NCI-H2227 treated with DMSO at 0.1 percent for 48 hours (cell line): Measurements from ENCODE around the gene MICA.
"Not testable (repeated sequence)": the region's sequence is repeated elsewhere in the genome, so short reads cannot be mapped to it uniquely, and the experiment has no call there.

ENCODE experiments used
- DNase-seq: peaks from one replicate; lab custom pipeline; 2025; lab: John Stamatoyannopoulos, UW

Gene MICA

DNA sequence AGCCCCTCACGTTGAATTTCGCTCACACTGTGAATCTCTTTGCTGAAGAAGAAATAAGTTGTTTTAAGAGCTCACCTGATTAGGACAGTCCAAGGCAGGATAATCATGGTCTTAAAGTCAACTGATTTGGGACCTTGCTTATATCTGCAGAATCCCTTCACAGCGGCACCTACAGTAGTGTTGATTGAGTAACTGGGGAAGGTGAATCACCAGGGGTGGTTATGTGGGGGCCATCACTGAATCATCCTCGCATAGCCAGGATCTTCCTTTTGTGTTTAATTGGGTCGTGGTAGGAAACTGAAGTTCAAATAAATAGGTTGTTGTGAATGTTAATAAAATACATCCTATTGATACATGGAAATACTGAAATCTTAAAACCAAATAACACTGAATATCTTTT lies 20.2 kb upstream of the MICA start:
- no peak for DNase-seq

DNA sequence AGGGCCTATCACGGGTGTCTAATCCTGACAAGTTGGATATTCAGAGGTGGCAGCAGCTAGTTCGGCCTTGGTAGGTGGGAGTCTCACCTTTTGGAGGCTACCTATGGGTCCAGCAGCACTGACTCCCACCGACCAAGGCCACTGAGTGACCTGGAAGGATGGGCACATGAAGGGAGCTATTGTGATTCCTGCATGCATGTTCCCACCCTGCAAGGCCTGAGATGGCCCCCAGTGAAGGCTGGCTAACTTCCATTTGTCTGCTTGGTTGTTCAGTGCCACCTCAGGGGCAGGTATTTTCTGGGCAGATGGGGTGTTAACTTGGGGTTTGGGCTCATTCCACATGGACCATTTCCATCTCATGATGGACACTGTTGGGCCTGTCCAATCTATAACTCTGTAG lies 18.4 kb upstream of the MICA start:
- DNase-seq, result no peak

DNA sequence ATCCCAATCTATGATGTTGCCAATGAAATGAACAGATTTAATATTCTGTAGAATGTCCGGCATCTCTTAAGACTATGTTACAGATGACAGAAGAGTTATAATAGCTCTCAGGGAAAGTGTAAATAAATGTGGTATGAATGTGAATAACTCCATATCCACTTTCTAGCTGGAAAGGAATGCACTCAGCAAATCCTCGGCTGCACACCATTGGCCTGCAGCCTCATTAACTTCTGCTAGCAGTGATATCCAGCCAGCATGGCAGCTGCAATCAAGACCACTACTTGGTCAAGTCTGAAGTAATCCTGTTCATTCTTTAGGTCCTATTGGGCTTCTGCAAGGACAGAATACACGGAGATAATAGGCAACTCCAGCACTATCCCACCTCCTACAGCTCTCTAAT lies 17.3 kb upstream of the MICA start:
- no peak for DNase-seq

DNA sequence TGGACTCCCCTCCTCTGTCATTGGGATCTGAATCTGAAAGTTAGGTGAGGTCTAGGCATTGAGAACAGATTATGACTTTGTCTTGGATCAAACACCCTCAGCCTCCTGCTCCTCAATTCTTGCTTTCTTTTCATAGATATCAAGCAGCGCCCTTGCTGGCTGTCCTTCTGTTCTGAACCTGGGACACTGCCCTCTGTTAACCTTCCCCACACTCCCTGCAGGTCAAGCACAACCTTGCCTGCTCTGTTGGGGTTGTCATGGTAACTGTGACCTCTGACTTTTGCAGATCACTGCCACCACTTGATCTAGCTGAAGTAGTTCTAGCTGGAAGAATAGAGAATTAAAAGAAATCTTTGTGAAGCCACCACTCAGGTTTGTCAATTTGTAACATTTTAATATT lies 16.4 kb upstream of the MICA start:
- no peak for DNase-seq

DNA sequence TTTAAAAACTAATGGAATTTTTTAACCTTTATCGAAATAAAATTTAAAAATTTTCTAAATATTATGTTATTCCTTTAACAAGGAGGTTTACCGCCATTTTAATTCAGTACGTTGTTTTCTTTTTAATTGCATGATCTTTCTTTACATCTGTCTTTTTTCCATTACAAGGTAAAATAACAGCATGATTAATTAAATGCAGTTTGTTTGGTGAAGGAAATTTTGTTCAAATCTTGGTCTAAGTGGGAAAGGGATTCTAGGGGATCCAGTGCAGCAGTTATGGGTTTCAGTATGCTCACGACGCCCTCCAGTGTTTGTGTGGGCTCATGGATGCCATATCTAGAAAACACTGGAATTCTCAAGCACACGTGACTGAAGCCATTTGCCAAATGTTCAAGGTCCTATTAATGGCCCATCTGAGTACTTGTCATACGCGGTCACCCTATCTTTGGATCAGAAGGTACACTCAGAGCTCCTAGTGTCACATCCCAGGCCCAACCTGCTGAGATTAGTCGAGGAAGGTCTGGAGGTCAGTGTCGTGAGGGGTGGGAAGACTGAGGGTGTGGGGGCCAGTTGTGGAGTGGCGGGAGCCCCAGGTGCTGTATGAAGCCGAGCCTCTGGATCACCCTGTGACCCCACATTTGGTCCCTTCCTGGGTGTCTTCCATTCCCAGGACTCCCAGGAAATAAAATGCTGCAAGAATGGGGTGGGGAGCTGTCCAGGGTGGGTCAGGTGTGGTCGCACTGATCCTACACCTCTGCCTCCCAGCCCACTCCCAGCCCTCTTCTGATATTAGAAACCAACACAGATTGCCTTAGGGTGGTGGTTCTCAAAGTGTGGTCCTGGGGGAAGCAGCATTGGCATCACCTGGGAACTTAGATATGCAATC lies 14.2 kb upstream of the MICA start:
- DNase-seq, result not testable (repeated sequence)

DNA sequence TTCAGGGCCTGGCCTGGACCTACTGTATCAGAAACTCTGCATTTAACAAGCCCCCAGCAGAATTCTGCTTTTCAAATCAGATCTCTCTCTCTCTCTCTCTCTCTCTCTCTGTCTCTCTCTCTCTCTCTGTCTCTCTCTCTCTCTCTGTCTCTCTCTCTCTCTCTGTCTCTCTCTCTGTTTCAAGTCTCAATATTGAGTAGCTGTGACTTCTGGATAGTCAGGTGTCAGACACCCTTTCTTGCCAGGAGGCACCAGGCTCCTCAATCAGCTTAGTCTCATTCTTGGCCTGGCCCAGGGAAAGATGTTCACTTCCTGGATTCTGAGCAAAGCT lies 13.6 kb upstream of the MICA start:
- DNase-seq, result not testable (repeated sequence)

DNA sequence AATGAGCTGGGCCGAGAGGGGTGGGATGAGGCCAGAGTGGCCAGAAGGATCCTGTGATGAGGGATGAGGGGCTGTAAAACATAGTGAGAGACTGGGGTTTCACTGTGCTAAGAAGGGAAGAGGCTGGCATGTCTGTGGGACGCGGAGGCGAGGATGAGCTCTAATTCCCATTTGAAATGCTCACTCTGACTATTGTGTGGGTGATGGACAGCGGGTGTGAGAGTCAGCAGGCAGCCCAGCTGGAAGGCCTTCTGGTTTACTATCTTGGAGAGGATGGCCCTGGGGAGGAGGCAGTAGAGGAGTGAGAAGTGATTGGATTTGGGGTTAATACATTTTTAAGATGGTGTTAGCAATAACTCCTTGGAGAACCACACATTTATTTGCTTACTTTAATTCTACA lies 9.5 kb upstream of the MICA start:
- DNase-seq, result no peak

DNA sequence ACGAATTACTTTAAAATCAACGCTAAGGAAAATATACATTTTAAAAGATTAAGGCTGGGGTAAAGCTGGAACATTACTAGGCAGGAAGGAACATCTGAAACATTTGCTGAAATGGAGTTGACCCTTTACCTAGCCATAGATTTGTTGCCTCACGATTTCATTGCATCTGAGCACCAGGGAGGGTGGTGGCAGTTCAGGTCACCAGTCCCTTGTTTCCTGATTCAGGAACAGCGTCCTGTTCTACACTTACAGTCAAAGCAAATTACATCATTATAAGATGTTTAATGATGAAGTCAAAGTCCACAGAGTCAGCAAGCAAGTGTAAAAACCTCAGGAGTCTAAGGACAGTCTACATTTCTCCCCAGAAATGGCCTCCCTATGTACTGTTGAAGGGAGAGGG lies 9.0 kb upstream of the MICA start:
- DNase-seq, result no peak

DNA sequence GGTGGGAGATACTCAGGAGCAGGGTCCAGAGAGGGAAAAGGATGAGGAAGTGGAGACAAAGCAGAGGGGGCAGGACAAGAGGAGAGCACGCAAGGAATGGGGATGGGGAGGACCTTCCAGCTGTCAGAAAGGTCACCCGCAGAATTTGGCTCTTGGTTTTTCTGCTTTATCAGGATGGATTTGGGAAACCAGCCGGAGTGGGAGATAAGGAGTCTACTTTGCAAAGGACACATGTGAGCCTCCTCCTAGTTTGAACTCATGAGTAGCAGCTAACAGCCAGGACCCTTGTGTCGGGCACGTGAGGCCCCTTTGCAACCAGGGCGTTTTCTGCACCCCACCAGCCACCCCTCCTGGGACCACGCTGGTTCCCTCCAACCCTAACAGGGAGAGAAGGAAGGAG lies 7.6 kb upstream of the MICA start:
- DNase-seq, result no peak

DNA sequence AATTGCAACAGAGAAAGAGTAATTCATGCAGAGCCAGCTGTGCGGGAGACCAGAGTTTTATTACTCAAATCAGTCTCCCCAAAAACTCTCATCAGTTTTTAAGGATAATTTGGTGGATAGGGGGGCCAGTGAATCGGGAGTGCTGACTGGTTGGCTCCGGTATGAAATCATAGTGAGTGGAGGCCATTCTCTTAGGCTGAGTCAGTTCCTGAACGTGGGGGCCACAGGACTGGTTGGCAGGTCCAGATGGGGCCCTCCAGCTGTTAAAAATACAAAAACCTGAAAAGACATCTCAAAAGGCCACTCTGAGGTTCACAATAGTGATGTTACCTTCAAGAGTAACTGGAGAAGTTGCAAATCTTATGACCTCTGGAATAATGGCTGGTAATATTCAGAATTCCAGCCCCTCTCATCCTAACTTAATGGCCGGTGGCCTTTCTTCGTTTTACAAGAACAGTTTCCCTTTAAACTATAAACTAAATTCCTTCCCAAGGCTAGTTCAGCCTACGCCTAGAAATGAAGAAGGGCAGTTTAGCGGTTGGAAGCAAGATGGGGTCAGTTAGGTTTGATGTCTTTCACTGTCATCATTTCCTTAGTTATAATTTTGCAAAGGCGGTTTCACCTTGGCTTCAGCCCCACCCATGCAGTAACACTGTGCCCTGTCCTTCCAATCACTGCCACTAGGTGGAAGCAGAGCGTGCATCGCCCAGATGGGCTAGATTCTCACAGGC lies 6.8 kb upstream of the MICA start:
- DNase-seq, result peak; percentile 70

DNA sequence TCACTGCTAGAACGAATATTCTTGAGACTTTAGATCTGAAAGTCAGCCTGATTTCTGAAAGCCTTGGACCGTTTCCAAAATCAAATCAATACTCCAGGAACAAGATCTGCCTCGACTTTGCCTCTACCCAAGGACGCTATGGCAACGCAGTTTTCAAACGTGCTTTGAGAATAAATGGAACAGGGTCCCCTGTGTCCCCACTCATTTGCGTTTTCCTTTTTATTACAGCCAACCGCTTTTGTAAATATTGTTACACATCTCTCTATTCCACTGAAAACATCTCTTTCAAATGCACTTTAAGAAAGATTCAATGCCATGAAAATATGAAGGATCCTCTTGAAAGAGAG lies 6.3 kb upstream of the MICA start:
- not testable (repeated sequence) for DNase-seq

DNA sequence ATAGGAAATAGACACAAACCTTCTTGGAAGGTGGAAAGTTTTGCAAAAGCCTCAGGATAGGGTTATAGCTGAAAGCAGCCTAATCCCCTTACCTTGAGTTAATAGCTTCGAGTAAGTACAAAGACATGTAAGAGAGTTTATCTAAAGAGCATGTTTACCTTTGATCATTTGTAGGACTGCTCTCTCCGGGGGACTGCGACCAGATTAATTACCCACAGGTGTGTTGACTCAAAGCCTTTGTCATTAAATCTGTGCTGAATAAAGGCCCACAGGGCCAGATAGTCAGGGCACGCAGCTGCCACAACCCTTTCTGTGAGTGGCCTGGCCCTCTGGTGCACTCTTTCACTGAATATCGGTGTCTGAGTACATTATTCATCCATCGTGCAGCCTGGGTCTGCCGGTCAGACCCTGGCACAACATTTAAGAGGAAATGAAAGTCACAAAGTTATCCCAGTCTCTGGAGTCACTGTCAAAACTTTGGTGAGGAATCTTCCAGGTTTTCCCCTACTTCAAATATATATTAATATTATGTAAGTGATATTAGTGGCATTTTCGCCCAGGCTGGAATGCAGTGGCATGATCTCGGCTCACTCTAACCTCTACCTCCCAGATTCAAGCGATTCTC lies 5.4 kb upstream of the MICA start:
- no peak for DNase-seq

DNA sequence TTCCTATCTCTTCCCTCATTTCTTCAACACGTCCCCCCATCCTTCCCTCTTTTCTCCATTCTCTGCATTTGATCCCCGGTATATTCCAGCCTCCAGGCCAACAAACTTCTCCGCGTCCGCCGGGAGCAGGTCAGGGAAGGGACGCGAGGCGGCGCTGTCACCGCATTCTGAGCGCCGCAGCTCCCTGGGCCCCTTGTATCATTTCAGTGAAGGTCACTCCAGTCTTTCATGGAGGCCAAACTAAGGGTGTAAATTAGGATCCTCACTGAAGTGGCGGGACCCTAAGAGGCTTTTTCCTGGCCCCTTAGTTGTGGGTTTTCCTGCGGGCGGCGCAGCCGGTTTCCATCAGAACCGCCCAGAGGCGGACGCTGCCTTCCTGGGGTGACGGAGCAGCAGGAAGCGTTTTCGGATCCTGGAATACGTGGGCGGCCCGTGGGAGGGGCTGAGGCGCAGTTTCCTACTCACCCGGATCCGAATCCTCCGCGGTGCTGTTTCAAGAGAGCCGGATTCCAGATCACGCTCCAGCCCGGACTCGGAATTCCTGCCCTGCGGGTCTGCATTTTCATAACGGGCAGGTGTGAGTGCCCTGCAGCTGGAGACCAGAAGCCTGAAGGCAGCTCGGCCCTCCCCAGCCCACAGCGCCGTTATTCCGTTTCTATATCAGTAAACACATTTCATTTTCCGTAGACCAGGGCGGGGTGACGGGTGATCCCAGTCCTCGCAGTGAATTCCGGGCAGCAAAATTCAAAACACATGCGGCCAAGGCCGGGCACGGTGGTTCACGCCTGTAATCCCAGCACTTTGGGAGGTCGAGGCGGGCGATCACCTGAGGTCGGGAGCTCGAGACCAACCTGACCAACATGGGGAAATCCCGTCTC lies 3.6 kb upstream of the MICA start:
- DNase-seq, result peak; percentile 75

DNA sequence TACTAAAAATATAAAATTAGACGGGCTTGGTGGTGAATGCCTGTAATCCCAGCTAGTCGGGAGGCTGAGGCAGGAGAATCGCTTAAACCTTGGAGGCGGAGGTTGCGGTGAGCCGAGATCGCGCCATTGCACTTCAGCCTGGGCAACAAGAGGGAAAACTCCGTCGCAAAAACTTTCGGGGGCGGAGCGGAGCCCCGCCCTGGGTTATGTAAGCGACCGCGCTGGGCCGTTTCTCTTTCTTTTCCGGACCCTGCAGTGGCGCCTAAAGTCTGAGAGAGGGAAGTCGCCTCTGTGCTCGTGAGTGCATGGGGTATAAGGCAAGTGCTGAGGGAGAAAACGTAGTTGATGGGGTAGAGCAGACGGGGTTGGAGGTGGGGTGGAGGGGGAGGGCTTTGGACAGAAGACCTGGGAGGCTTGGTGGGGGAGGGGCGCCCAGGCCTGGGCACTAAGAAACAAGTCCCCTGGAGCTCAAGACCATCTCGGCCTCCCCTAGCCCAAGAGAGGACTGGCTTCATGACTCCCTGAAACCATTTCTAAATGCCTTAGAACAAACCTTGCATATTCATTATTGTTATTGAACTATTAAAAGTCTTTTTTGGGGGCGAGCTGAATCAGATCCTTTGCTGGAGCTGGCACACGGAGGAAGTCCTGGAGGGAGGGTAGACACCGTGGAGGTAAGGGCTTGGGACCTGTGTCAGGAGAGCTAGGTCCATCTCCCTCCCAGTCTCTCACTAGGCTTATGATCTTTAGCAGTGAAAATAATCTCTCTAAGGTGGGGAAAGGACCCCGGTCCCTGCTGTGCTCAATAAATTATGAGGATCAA lies 2.7 kb upstream of the MICA start:
- no peak for DNase-seq

DNA sequence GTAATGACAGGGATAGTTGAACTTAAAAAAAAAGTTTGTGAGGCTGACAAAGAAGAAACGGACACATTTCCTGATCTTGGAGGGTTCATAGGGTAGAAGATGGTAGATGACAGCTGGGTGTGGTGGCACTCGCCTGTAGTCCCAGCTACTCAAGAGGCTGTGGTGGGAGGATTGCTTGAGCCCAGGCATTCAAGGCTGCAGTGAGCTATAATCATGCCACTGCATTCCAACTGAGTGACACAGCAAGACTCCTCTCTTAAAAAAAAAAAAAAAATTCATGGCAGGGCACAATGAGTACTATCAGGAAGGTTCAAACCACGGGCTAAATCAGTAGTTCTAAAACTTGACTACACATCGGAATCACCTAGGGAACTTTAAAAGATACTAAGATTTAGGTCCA lies 2.0 kb upstream of the MICA start:
- DNase-seq, result no peak

DNA sequence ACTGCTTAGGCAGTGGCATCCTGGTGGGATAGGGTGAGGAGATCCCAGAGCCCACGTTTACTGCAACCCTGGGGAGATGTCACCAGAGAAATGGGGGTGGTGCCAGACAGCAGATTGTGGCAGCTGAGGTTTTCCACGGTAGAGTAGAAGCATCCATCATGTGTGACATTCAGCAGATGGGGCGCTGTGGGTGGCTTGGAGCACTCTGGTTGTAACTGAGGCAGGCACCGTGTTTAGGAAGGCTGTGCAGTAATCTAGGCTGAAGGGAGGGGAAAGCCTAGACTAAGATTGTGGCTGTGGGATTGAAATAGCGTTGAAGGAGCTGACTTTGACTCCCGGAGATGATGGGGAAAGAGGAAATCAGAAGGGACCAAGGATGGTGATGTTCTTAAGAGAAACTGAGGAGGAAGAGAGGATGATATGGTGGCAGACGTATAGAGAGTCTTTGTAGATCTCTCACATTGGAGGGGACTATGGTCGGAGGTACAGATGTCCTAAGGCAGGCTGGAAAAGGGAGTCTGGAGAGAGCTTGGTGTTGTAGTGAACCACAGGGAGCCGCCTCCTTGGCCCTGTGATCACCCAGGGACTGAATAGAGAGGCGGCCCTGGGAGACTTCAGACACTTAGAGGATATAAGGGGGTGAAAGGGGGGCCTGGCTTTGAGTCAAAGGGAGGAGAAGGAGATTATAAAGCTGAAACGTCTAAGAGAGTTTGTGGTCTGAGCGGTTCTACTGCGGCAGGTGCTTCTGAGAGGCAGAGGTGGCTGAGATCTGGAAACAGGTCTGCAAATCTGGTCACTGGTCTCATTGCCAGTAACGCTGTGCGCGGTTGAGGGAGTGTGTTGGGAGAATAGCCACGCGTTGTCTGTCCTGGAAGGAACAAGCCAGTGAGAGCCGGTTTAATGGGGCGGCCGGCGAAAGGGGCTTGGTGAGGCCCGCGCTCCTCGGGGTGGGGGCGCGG lies 792 bp upstream of the MICA start:
- DNase-seq, result no peak

DNA sequence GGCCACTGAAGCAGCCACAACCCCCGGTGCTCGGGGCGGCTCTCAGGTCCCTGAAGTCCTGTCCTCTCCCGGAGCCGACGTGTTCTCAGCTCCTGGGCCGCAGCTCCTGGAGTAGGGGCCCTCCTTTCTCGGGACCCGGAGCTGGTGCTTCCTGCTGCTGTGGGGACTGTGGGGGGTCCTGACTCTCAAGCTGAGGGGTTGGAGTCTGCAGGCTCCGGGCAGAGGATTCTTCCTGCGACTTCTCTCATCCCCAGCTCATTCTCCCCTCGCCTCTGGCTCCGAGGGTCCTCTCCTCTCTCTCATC lies 618 bp downstream of the MICA start:
- not testable (repeated sequence) for DNase-seq

DNA sequence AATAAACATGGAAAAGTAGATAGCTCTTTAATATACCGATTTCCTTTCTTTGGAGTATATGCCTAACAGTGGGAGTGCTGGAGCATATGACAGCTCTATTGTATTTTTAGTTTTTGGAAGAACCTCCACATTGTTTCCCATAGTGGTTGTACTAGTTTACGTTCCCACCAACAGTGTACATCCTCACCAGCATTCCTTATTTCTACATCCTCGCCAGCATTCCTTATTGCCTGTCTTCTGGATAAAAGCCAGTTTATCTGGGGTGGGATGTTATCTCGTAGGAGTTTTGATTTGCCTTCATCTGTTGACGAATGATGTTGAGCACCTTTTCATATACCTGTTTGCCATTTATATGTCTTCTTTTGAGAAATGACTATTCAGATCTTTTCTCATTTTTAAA lies 2.6 kb downstream of the MICA start:
- DNase-seq, result no peak

DNA sequence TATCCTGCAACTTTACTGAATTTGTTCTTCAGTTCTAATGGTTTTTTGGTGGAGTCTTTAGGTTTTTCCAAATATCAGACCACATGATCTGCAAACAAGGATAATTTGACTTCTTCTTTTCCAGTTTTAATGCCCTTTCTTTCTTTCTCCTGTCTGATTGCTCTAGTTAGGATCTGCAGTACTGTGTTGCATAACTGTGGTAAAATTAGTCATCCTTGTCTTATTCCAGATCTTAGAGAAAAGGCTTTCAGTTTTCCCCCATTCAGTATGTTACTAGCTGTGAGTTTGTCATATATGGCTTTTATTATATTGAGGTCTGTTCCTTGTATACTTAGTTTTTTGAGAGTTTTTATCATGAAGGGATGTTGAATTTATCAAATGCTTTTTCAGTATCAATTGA lies 4.3 kb downstream of the MICA start:
- DNase-seq, result no peak

DNA sequence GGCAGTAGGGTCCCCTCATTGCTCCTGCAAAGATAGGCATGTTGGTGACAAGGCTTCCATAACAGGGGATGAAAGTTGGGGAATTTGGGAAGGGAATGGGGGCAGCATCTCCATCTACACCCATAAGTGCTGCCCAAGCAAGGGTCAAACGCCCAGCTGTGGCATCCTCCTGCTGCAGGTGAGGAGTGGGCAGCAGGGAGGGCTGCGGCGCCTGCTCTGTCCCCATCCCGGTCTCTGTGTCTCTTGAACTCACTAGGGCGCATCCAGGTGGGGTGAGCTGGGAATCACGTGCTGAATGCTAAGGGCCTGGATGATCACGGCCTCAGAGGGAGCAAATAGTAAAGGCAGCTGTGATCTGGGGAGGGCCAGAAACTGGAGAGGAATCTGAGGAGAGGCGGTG lies 9.1 kb downstream of the MICA start:
- no peak for DNase-seq
